ENCODE measurements around the gene WWOX.
A peak's percentile ranks its signal among the peaks of the same experiment; 100 is the strongest.

Gene WWOX

GRCh38 chr16:78742501-78743283 is 643.2 kb downstream of the WWOX start:
- peak; percentile 69 for DNase-seq (ENCODE audit: low read depth)

GRCh38 chr16:78743556-78743955 is 644.1 kb downstream of the WWOX start:
- no peak for DNase-seq (ENCODE audit: low read depth)

- no peak for DNase-seq (ENCODE audit: low read depth)
Observed at GRCh38 chr16:78744099-78744498, 644.6 kb downstream of the WWOX start.

GRCh38 chr16:78744796-78745107 is 645.3 kb downstream of the WWOX start:
- DNase-seq (ENCODE audit: low read depth): no peak

- DNase-seq (ENCODE audit: low read depth): no peak
Observed at GRCh38 chr16:78745108-78746019, 645.9 kb downstream of the WWOX start.

GRCh38 chr16:78746718-78747117 is 647.3 kb downstream of the WWOX start:
- DNase-seq (ENCODE audit: low read depth): no peak

- DNase-seq (ENCODE audit: low read depth): no peak
Observed at GRCh38 chr16:78748220-78748929, 648.9 kb downstream of the WWOX start.

GRCh38 chr16:78749745-78750268 is 650.4 kb downstream of the WWOX start:
- no peak for DNase-seq (ENCODE audit: low read depth)

- no peak for DNase-seq (ENCODE audit: low read depth)
Observed at GRCh38 chr16:78750611-78751010, 651.2 kb downstream of the WWOX start.

- DNase-seq (ENCODE audit: low read depth): no peak
Observed at GRCh38 chr16:78751601-78752000, 652.1 kb downstream of the WWOX start.

GRCh38 chr16:78754713-78755112 is 655.3 kb downstream of the WWOX start:
- no peak for DNase-seq (ENCODE audit: low read depth)

- no peak for DNase-seq (ENCODE audit: low read depth)
Observed at GRCh38 chr16:78755751-78756661, 656.6 kb downstream of the WWOX start.

- no peak for DNase-seq (ENCODE audit: low read depth)
Observed at GRCh38 chr16:78759596-78759995, 660.1 kb downstream of the WWOX start.

- DNase-seq (ENCODE audit: low read depth): no peak
Observed at GRCh38 chr16:78760611-78761010, 661.2 kb downstream of the WWOX start.

GRCh38 chr16:78761427-78761826 is 662.0 kb downstream of the WWOX start:
- DNase-seq (ENCODE audit: low read depth): no peak

GRCh38 chr16:78762222-78762621 is 662.8 kb downstream of the WWOX start:
- DNase-seq (ENCODE audit: low read depth): no peak

- no peak for DNase-seq (ENCODE audit: low read depth)
Observed at GRCh38 chr16:78763821-78764440, 664.5 kb downstream of the WWOX start.

- no peak for DNase-seq (ENCODE audit: low read depth)
Observed at GRCh38 chr16:78764478-78764877, 665.0 kb downstream of the WWOX start.

- DNase-seq (ENCODE audit: low read depth): no peak
Observed at GRCh38 chr16:78768226-78768625, 668.8 kb downstream of the WWOX start.

GRCh38 chr16:78768718-78769117 is 669.3 kb downstream of the WWOX start:
- DNase-seq (ENCODE audit: low read depth): no peak

Measured in activated T-helper 1 cell treated with Interleukin-2 at 50 U/mL for 16 hours (primary cell).